IMR-90 (cell line): ENCODE measurements around the gene CNDP2. TPM values are rescaled to one million over a fixed set of nuclear protein-coding genes. Genes with fewer than 3 reads are reported as not detected.

Experiments
- ATAC-seq: fragments of 200-7000 bp; cut with Tn5 transposase; 2 replicates; pipeline ENCODE4 v1.9.1; 2020; ENCODE audit warnings: low read depth, mild to moderate bottlenecking, moderate library complexity
- BruUV-seq: library from RNA; stranded (reverse); fragments of 400-500 nt; replicated peaks from 2 replicates; lab custom pipeline; 2021; lab: Mats Ljungman, UMichigan
- CTCF ChIA-PET: fragments of 300-600 bp; formaldehyde crosslinking; extraction: SDS; loops from one replicate; lab custom pipeline; 2021; ENCODE audit warnings: antibody characterized with exemption; lab: Yijun Ruan, JAX
- POLR2A ChIA-PET: fragments of 300-600 bp; sonication (Branson Sonifier 250); formaldehyde crosslinking; loops from one replicate; lab custom pipeline; 2022; ENCODE audit warnings: antibody characterized with exemption; ENCODE audit not compliant: unreplicated experiment; lab: Charles Lee
- DNase-seq: peaks from one replicate; pipeline ENCODE4 v3.0.0; 2013
- H2AFZ ChIP-seq: replicated peaks from 2 replicates; pipeline ENCODE3; 2013; ENCODE audit warnings: low read length, mild to moderate bottlenecking; ENCODE audit not compliant: poor library complexity
- H2AK5ac ChIP-seq: 2 replicates; pipeline ENCODE4 v1.6.1; 2013; ENCODE audit warnings: low read depth, low read length, inconsistent platforms
- H2AK9ac ChIP-seq: replicated peaks from 2 replicates; pipeline ENCODE3; 2013; ENCODE audit warnings: mild to moderate bottlenecking, low read depth, low read length, moderate library complexity; ENCODE audit not compliant: poor library complexity
- H2BK120ac ChIP-seq: 2 replicates; pipeline ENCODE4 v1.6.1; 2013; ENCODE audit warnings: low read depth, low read length, inconsistent platforms
- H2BK15ac ChIP-seq: 3 replicates; pipeline ENCODE4 v1.6.1; 2013; ENCODE audit warnings: low read depth, low read length, inconsistent platforms
- H2BK20ac ChIP-seq: 2 replicates; pipeline ENCODE4 v1.6.1; 2013; ENCODE audit warnings: low read depth, mild to moderate bottlenecking, inconsistent platforms, low read length, moderate library complexity
- H2BK5ac ChIP-seq: 2 replicates; pipeline ENCODE4 v1.6.1; 2013; ENCODE audit warnings: mild to moderate bottlenecking, low read depth, low read length, inconsistent platforms; ENCODE audit not compliant: poor library complexity, severe bottlenecking
- H3K14ac ChIP-seq: replicated peaks from 2 replicates; pipeline ENCODE4 v1.6.1; 2013; ENCODE audit warnings: low read depth, low read length, inconsistent platforms
- H3K18ac ChIP-seq: 2 replicates; pipeline ENCODE4 v1.6.1; 2013; ENCODE audit warnings: low read depth, low read length, control low read depth
- H3K23ac ChIP-seq: 2 replicates; pipeline ENCODE4 v1.6.1; 2013; ENCODE audit warnings: low read depth, low read length, inconsistent platforms
- H3K27ac ChIP-seq: 2 replicates; pipeline ENCODE4 v1.5.1; 2013; ENCODE audit warnings: mild to moderate bottlenecking, control low read depth, low read length; ENCODE audit not compliant: insufficient read depth
- H3K27me3 ChIP-seq: 2 replicates; pipeline ENCODE4 v1.6.1; 2013; ENCODE audit warnings: low read length; ENCODE audit not compliant: control insufficient read depth, insufficient read depth
- H3K36me3 ChIP-seq: 2 replicates; pipeline ENCODE4 v1.6.1; 2013; ENCODE audit warnings: low read length, mixed read lengths; ENCODE audit not compliant: control insufficient read depth, insufficient read depth
- H3K4ac ChIP-seq: 2 replicates; pipeline ENCODE4 v1.6.1; 2013; ENCODE audit warnings: low read depth, low read length, inconsistent platforms
- H3K4me1 ChIP-seq: 2 replicates; pipeline ENCODE4 v1.6.1; 2013; ENCODE audit warnings: low read length, mixed read lengths; ENCODE audit not compliant: control insufficient read depth, insufficient read depth
- H3K4me2 ChIP-seq: 2 replicates; pipeline ENCODE4 v1.6.1; 2013; ENCODE audit warnings: low read depth, mild to moderate bottlenecking, control low read depth, low read length, moderate library complexity
- H3K4me3 ChIP-seq: 2 replicates; pipeline ENCODE4 v1.5.1; 2013; ENCODE audit warnings: low read depth, mild to moderate bottlenecking, control low read depth, low read length, moderate library complexity; ENCODE audit not compliant: insufficient read depth
- H3K56ac ChIP-seq: 2 replicates; pipeline ENCODE4 v1.6.1; 2013; ENCODE audit warnings: low read length, inconsistent platforms; ENCODE audit not compliant: insufficient read depth; ENCODE audit errors: extremely low read depth
- H3K79me1 ChIP-seq, 2 experiments: 2 replicates each; pipeline ENCODE4 v1.6.1; 2013; ENCODE audit warnings: low read length in 2 of 2, inconsistent platforms in 1 of 2, low read depth in 1 of 2
- H3K9ac ChIP-seq: 2 replicates; pipeline ENCODE4 v1.6.1; 2013; ENCODE audit warnings: low read depth, low read length, control low read depth
- H3K9me1 ChIP-seq: 2 replicates; pipeline ENCODE4 v1.6.1; 2013; ENCODE audit warnings: low read length, inconsistent platforms; ENCODE audit not compliant: insufficient read depth
- H3K9me3 ChIP-seq: 2 replicates; pipeline ENCODE4 v1.6.1; 2013; ENCODE audit warnings: low read length; ENCODE audit not compliant: control insufficient read depth, insufficient read depth
- H4K20me1 ChIP-seq: 2 replicates; pipeline ENCODE4 v1.6.1; 2013; ENCODE audit warnings: low read length, inconsistent platforms; ENCODE audit not compliant: insufficient read depth
- H4K5ac ChIP-seq: 2 replicates; pipeline ENCODE4 v1.6.1; 2013; ENCODE audit warnings: mild to moderate bottlenecking, low read depth, low read length, control low read depth
- H4K8ac ChIP-seq, 2 experiments: 2 replicates each; pipeline ENCODE4 v1.6.1; 2013; ENCODE audit warnings: low read depth in 2 of 2, low read length in 2 of 2, control low read depth in 1 of 2, inconsistent platforms in 1 of 2
- H4K91ac ChIP-seq: 2 replicates; pipeline ENCODE4 v1.6.1; 2013; ENCODE audit warnings: low read depth, low read length, inconsistent platforms; ENCODE audit not compliant: insufficient read depth
- MXI1 ChIP-seq: IDR thresholded peaks from 2 replicates; pipeline ENCODE4 v1.6.1; 2012; ENCODE audit warnings: low read depth, mild to moderate bottlenecking, low read length, moderate library complexity, borderline replicate concordance
- RAD21 ChIP-seq: IDR thresholded peaks from 2 replicates; pipeline ENCODE4 v1.6.1; 2012; ENCODE audit warnings: low read length, improper control_type of control experiment
- SMC3 ChIP-seq: fragments of 150-350 bp; IDR thresholded peaks from 2 replicates; pipeline ENCODE4 v1.6.1; 2016; ENCODE audit warnings: low read depth, mild to moderate bottlenecking, antibody characterized with exemption, low read length, moderate library complexity
- WGBS, 2 experiments: methylation state at CpG; one replicate each; pipeline versions ENCODE4 v1.1.5 to v1.1.7; 2013; ENCODE audit warnings: missing lambda C conversion rate in 2 of 2; ENCODE audit not compliant: insufficient read length in 1 of 2; ENCODE audit errors: extremely low coverage in 2 of 2; 5-methylcytosine and 5-hydroxymethylcytosine counted together
- dilution Hi-C: fragments of 300-500 bp; cut with HindIII; formaldehyde crosslinking; loops from one replicate; pipeline ENCODE4 v1.14.3; 2018; ENCODE audit warnings: low sequenced_read_pairs; ENCODE audit not compliant: unreplicated experiment
- in situ Hi-C: fragments of 300-500 bp; cut with MboI; formaldehyde crosslinking; loops from 3 replicates; pipeline ENCODE4 v1.14.3; 2019; ENCODE audit warnings: low sequenced_read_pairs, inconsistent platforms, mixed read lengths
- intact Hi-C: fragments of 100-400 bp; cut with micrococcal nuclease; formaldehyde crosslinking; loops from 2 replicates; pipeline ENCODE4 v1.10.0; 2022
- polyA plus RNA-seq, 3 experiments: library from polyadenylated mRNA; depleted of rRNA; stranded (reverse); fragments of >200 nt; gene quantifications; 2 replicates each; pipeline ENCODE4 v1.2.3, GENCODE V29; 2012; ENCODE audit warnings: low replicate concordance in 1 of 3
- total RNA-seq: library from RNA; depleted of rRNA; stranded (reverse); fragments of >200 nt; gene quantifications from 2 replicates; pipeline ENCODE4 v1.2.3, GENCODE V29; 2012
- TF ChIP-seq, protein P1 (sequence below): conservative IDR thresholded peaks from 2 replicates; pipeline ENCODE4 v1.5.1; 2012; ENCODE audit warnings: mild to moderate bottlenecking, low read depth, low read length, improper control_type of control experiment

Gene CNDP2
- total and polyA plus RNA-seq, 2 of the 4 experiments (the other 2 are of a cell fraction), result 52.0 to 67.9 TPM

DNA sequence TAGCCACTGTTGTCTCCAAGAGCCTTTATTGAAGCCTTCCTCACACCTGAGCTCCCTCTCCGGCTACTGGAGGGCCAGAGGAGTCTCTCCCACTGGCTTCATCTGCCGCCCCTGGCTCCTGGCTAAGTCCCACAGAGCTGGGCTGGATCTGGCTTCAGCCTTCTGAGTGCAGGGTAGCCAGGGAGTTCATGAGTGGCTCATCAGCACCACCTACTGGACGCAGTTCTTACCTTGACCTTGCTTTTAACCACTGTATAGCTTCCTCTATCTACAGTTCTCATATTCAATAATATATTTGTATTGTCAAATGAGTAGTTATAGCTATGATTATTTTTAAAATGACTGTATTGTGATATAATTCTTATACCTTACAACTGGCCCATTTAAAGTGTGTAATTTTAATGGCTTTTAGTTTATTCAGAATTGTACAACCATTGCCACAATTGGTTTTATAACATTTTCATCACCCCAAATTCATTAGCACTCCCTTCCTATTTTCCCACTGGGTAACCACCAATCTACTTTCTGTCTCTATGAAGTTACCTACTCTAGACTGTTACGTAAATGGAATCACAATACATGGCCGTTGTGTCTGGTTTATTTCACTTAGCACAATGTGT lies 55.9 kb downstream of the CNDP2 start:
- DNase-seq (peak; percentile 78), ATAC-seq (peak; percentile 100)
- H3K27me3 ChIP-seq, result peaks cover 18% of the 10 kb centered on the region
- no peak overlapping the region for H4K5ac ChIP-seq
- H4K91ac ChIP-seq, result no peak overlapping the region
- ChIA-PET POLR2A (interaction anchor here (0.6 kb wide), 2 partner anchors 35 to 56 kb away, joined by 5 to 10 read pairs; partner anchors contain the start of gene CNDP2), CTCF (interaction anchor here (0.6 to 1.5 kb wide), 17 partner anchors 9 to 429 kb away, joined by 3 to 28 read pairs (median 4); no protein-coding TSS in a partner anchor)
- no peak overlapping the region for H2BK5ac ChIP-seq
- no peaks in the 10 kb centered on the region for H3K79me1 ChIP-seq
- no peaks in the 10 kb centered on the region for H3K36me3 ChIP-seq
- H2AK9ac ChIP-seq, result no peak overlapping the region
- no peak overlapping the region for H3K56ac ChIP-seq
- intact Hi-C loops, result loop anchor here (1.0 to 5.0 kb wide), 4 partner anchors 55 to 1850 kb away; partner anchors contain the start of gene CNDP2
- H3K9ac ChIP-seq, result no peak overlapping the region
- no CpG with 5 or more reads among the region's 5 CpGs for WGBS, 2 experiments
- H2AFZ ChIP-seq, result peak overlapping the region; percentile 18
- no peak overlapping the region for H4K8ac ChIP-seq
- in situ Hi-C loops, result loop anchor here (5.0 to 25.0 kb wide), 2 partner anchors 200 to 340 kb away; no protein-coding TSS in a partner anchor
- no peak overlapping the region for H3K14ac ChIP-seq
- H3K4me1 ChIP-seq, result no peaks in the 10 kb centered on the region
- H2BK15ac ChIP-seq, result no peak overlapping the region
- peak; percentile 63 for TF ChIP-seq SMC3
- peak; percentile 87 for TF ChIP-seq RAD21
- TF ChIP-seq, protein P1, sequence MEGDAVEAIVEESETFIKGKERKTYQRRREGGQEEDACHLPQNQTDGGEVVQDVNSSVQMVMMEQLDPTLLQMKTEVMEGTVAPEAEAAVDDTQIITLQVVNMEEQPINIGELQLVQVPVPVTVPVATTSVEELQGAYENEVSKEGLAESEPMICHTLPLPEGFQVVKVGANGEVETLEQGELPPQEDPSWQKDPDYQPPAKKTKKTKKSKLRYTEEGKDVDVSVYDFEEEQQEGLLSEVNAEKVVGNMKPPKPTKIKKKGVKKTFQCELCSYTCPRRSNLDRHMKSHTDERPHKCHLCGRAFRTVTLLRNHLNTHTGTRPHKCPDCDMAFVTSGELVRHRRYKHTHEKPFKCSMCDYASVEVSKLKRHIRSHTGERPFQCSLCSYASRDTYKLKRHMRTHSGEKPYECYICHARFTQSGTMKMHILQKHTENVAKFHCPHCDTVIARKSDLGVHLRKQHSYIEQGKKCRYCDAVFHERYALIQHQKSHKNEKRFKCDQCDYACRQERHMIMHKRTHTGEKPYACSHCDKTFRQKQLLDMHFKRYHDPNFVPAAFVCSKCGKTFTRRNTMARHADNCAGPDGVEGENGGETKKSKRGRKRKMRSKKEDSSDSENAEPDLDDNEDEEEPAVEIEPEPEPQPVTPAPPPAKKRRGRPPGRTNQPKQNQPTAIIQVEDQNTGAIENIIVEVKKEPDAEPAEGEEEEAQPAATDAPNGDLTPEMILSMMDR, result peak; percentile 88
- TF ChIP-seq MXI1, result no peak
- no peaks in the 10 kb centered on the region for H3K9me1 ChIP-seq
- no peak overlapping the region for H3K4me2 ChIP-seq
- H4K20me1 ChIP-seq, result no peaks in the 10 kb centered on the region
- no peak overlapping the region for H3K23ac ChIP-seq
- H2BK20ac ChIP-seq, result no peak overlapping the region
- no peak overlapping the region for H3K27ac ChIP-seq
- no peak overlapping the region for H2BK120ac ChIP-seq
- BruUV-seq, result no TSS peak
- H3K9me3 ChIP-seq, result peaks cover 5% of the 10 kb centered on the region
- dilution Hi-C loops, result no loop called here
- H2AK5ac ChIP-seq, result no peak overlapping the region
- no peak overlapping the region for H3K4ac ChIP-seq
- no peak overlapping the region for H3K18ac ChIP-seq
- no peak overlapping the region for H3K4me3 ChIP-seq
